Measurements from ENCODE around the gene CFAP54.
"Not testable (repeated sequence)": the region's sequence is repeated elsewhere in the genome, so short reads cannot be mapped to it uniquely, and the experiment has no call there.

CFAP54 gene

GRCh38 chr12:96478011-96478410 lies 11.4 kb upstream of the CFAP54 start:
- no peak for DNase-seq

- DNase-seq = no peak
Measured at GRCh38 chr12:96482086-96482485, 7.3 kb upstream of the CFAP54 start.

GRCh38 chr12:96483116-96483515 lies 6.3 kb upstream of the CFAP54 start:
- no peak for DNase-seq

- DNase-seq = no peak
Measured at GRCh38 chr12:96486751-96487613, 2.4 kb upstream of the CFAP54 start.

GRCh38 chr12:96487634-96488033 lies 1.7 kb upstream of the CFAP54 start:
- no peak for DNase-seq

- DNase-seq = no peak
Measured at GRCh38 chr12:96493106-96493505, 3.7 kb downstream of the CFAP54 start.

GRCh38 chr12:96494154-96494553 lies 4.8 kb downstream of the CFAP54 start:
- DNase-seq = not testable (repeated sequence)

GRCh38 chr12:96495155-96495554 lies 5.8 kb downstream of the CFAP54 start:
- DNase-seq = no peak

GRCh38 chr12:96495841-96496545 lies 6.6 kb downstream of the CFAP54 start:
- DNase-seq = no peak

GRCh38 chr12:96496944-96497343 lies 7.6 kb downstream of the CFAP54 start:
- no peak for DNase-seq

- DNase-seq = no peak
Measured at GRCh38 chr12:96497855-96498254, 8.5 kb downstream of the CFAP54 start.

- DNase-seq = no peak
Measured at GRCh38 chr12:96500693-96501092, 11.3 kb downstream of the CFAP54 start.

GRCh38 chr12:96501133-96501761 lies 11.9 kb downstream of the CFAP54 start:
- DNase-seq = peak; percentile 19

- DNase-seq = no peak
Measured at GRCh38 chr12:96501908-96502307, 12.5 kb downstream of the CFAP54 start.

GRCh38 chr12:96502477-96502876 lies 13.1 kb downstream of the CFAP54 start:
- DNase-seq = no peak

- DNase-seq = no peak
Measured at GRCh38 chr12:96502949-96503532, 13.7 kb downstream of the CFAP54 start.

GRCh38 chr12:96503976-96504375 lies 14.6 kb downstream of the CFAP54 start:
- DNase-seq = no peak

GRCh38 chr12:96506776-96507175 lies 17.4 kb downstream of the CFAP54 start:
- DNase-seq = no peak

GRCh38 chr12:96510306-96510764 lies 21.0 kb downstream of the CFAP54 start:
- DNase-seq = no peak

- DNase-seq = no peak
Measured at GRCh38 chr12:96513166-96513565, 23.8 kb downstream of the CFAP54 start.

GRCh38 chr12:96513681-96514080 lies 24.3 kb downstream of the CFAP54 start:
- DNase-seq = no peak

- DNase-seq = no peak
Measured at GRCh38 chr12:96514328-96514727, 25.0 kb downstream of the CFAP54 start.
